CD8-positive, alpha-beta memory T cell (primary cell): ENCODE results near the gene PDGFRA. TPM values are rescaled to one million over a fixed set of nuclear protein-coding genes. Genes with fewer than 3 reads are reported as not detected.

Source experiments
- CTCF ChIA-PET: fragments of 350-600 bp; sonication (Branson Sonifier 250); formaldehyde crosslinking; loops from one replicate; lab custom pipeline; 2021; ENCODE audit warnings: antibody characterized with exemption; lab: Charles Lee
- POLR2A ChIA-PET: fragments of 350-600 bp; sonication (Branson Sonifier 250); formaldehyde crosslinking; loops from one replicate; lab custom pipeline; 2021; ENCODE audit warnings: antibody characterized with exemption; lab: Charles Lee
- DNase-seq, 5 donors: peaks; one replicate each; pipeline versions ENCODE4 v3.0.0 to v3.0.0-alpha.2; 2020 to 2022; ENCODE audit warnings: mixed read lengths in 1 of 5
- H3K27ac ChIP-seq: one replicate; pipeline ENCODE4 v1.7.0; 2013; ENCODE audit warnings: low read depth, mild to moderate bottlenecking, low read length, moderate library complexity
- H3K27me3 ChIP-seq: 2 replicates; pipeline ENCODE4 v1.7.0; 2013; ENCODE audit warnings: low read length, mild to moderate bottlenecking; ENCODE audit not compliant: insufficient read depth, poor library complexity, severe bottlenecking
- H3K36me3 ChIP-seq: 2 replicates; pipeline ENCODE4 v1.7.0; 2013; ENCODE audit warnings: mild to moderate bottlenecking, low read length, moderate library complexity; ENCODE audit not compliant: insufficient read depth
- H3K4me1 ChIP-seq: 2 replicates; pipeline ENCODE4 v1.7.0; 2013; ENCODE audit warnings: mild to moderate bottlenecking, low read length, moderate library complexity; ENCODE audit not compliant: insufficient read depth
- H3K4me3 ChIP-seq: 2 replicates; pipeline ENCODE4 v1.7.0; 2013; ENCODE audit warnings: mild to moderate bottlenecking, low read length
- H3K9me3 ChIP-seq: 2 replicates; pipeline ENCODE4 v1.7.0; 2013; ENCODE audit warnings: mild to moderate bottlenecking, low read length
- H3K27ac Mint-ChIP-seq, 8 donors: one replicate each; pipeline ENCODE4 v1.8.0; 2020 to 2021; ENCODE audit warnings: mixed read lengths in 8 of 8, mild to moderate bottlenecking in 6 of 8, inconsistent platforms in 3 of 8, moderate library complexity in 3 of 8
- H3K27me3 Mint-ChIP-seq, 2 donors: one replicate each; pipeline ENCODE4 v1.8.0; 2020 to 2021; ENCODE audit warnings: mixed read lengths in 2 of 2, mild to moderate bottlenecking in 1 of 2, moderate library complexity in 1 of 2
- H3K36me3 Mint-ChIP-seq, 3 donors: one replicate each; pipeline ENCODE4 v1.8.0; 2020 to 2021; ENCODE audit warnings: mixed read lengths in 3 of 3, inconsistent platforms in 1 of 3, mild to moderate bottlenecking in 1 of 3
- H3K4me1 Mint-ChIP-seq, 3 donors: one replicate each; pipeline ENCODE4 v1.8.0; 2020 to 2021; ENCODE audit warnings: mixed read lengths in 3 of 3, inconsistent platforms in 1 of 3, mild to moderate bottlenecking in 1 of 3
- H3K4me3 Mint-ChIP-seq, 7 donors: one replicate each; pipeline ENCODE4 v1.8.0; 2020 to 2021; ENCODE audit warnings: mixed read lengths in 7 of 7, mild to moderate bottlenecking in 6 of 7, moderate library complexity in 4 of 7, inconsistent platforms in 2 of 7
- H3K9me3 Mint-ChIP-seq, 5 donors: one replicate each; pipeline ENCODE4 v1.8.0; 2020 to 2022; ENCODE audit warnings: mixed read lengths in 5 of 5, mild to moderate bottlenecking in 3 of 5, moderate library complexity in 2 of 5, inconsistent platforms in 1 of 5
- polyA plus RNA-seq: library from polyadenylated mRNA; unstranded; fragments of 300-500 nt; fragmentation: Illumina TruSeq; gene quantifications from one replicate; pipeline ENCODE4 v1.2.3, GENCODE V29; 2021
- total RNA-seq, 2 experiments: library from RNA; stranded (reverse); gene quantifications; one replicate each; pipeline ENCODE4 v1.2.3, GENCODE V29; 2021

PDGFRA gene
- total and polyA plus RNA-seq, 3 experiments from 2014 or later = not detected

GRCh38 chr4:54254116-54254914 is 25.2 kb downstream of the PDGFRA start:
- peaks cover 5% of the 10 kb centered on the region for H3K9me3 ChIP-seq
- POLR2A ChIA-PET = no interaction called here
- Mint-ChIP-seq H3K4me1 (no peaks in the 10 kb centered on the region), H3K4me3 (no peak overlapping the region), H3K9me3 (peaks cover 0 to 3% (median 0%) of the 10 kb centered on the region in 5 donors), H3K36me3 (no peaks in the 10 kb centered on the region), H3K27ac (no peak overlapping the region), H3K27me3 (peaks cover 3 to 7% of the 10 kb centered on the region in 2 donors)
- H3K4me3 ChIP-seq = no peak overlapping the region
- no peak for DNase-seq
- no peaks in the 10 kb centered on the region for H3K36me3 ChIP-seq
- no peaks in the 10 kb centered on the region for H3K4me1 ChIP-seq
- no peaks in the 10 kb centered on the region for H3K27me3 ChIP-seq
- H3K27ac ChIP-seq = no peak overlapping the region
- CTCF ChIA-PET = interaction anchor here (1.3 kb wide), 1 partner anchor 21 kb away, joined by 4 read pairs; no protein-coding TSS in a partner anchor

GRCh38 chr4:54254915-54255246 is 25.8 kb downstream of the PDGFRA start:
- no peak for DNase-seq
- Histone ChIP-seq H3K36me3 (no peaks in the 10 kb centered on the region), H3K27ac (no peak overlapping the region), H3K27me3 (no peaks in the 10 kb centered on the region), H3K9me3 (peaks cover 5% of the 10 kb centered on the region), H3K4me1 (no peaks in the 10 kb centered on the region), H3K4me3 (no peak overlapping the region)
- CTCF ChIA-PET = no interaction called here
- Mint-ChIP-seq H3K27me3 (peaks cover 3 to 7% of the 10 kb centered on the region in 2 donors), H3K4me1 (no peaks in the 10 kb centered on the region), H3K36me3 (no peaks in the 10 kb centered on the region), H3K4me3 (no peak overlapping the region), H3K27ac (no peak overlapping the region), H3K9me3 (peaks cover 0 to 3% (median 0%) of the 10 kb centered on the region in 5 donors)
- POLR2A ChIA-PET = no interaction called here

GRCh38 chr4:54255881-54256280 is 26.8 kb downstream of the PDGFRA start:
- no peaks in the 10 kb centered on the region for H3K4me1 Mint-ChIP-seq
- DNase-seq = no peak
- H3K27ac Mint-ChIP-seq = no peak overlapping the region
- POLR2A ChIA-PET = no interaction called here
- no peaks in the 10 kb centered on the region for H3K27me3 ChIP-seq
- H3K27ac ChIP-seq = no peak overlapping the region
- H3K4me3 ChIP-seq = no peak overlapping the region
- H3K4me1 ChIP-seq = no peaks in the 10 kb centered on the region
- peaks cover 0 to 3% (median 0%) of the 10 kb centered on the region in 5 donors for H3K9me3 Mint-ChIP-seq
- H3K9me3 ChIP-seq = peaks cover 5% of the 10 kb centered on the region
- H3K36me3 Mint-ChIP-seq = no peaks in the 10 kb centered on the region
- no peaks in the 10 kb centered on the region for H3K36me3 ChIP-seq
- peaks cover 3 to 7% of the 10 kb centered on the region in 2 donors for H3K27me3 Mint-ChIP-seq
- CTCF ChIA-PET = no interaction called here
- H3K4me3 Mint-ChIP-seq = no peak overlapping the region

GRCh38 chr4:54256491-54257486 is 27.7 kb downstream of the PDGFRA start:
- H3K4me3 ChIP-seq = no peak overlapping the region
- Mint-ChIP-seq H3K27me3 (peaks cover 3 to 7% of the 10 kb centered on the region in 2 donors), H3K27ac (no peak overlapping the region), H3K4me3 (no peak overlapping the region), H3K36me3 (no peaks in the 10 kb centered on the region), H3K9me3 (no peaks in the 10 kb centered on the region), H3K4me1 (no peaks in the 10 kb centered on the region)
- DNase-seq = no peak
- CTCF ChIA-PET = no interaction called here
- H3K9me3 ChIP-seq = no peaks in the 10 kb centered on the region
- no peaks in the 10 kb centered on the region for H3K27me3 ChIP-seq
- no peak overlapping the region for H3K27ac ChIP-seq
- POLR2A ChIA-PET = no interaction called here
- no peaks in the 10 kb centered on the region for H3K4me1 ChIP-seq
- no peaks in the 10 kb centered on the region for H3K36me3 ChIP-seq

DNA sequence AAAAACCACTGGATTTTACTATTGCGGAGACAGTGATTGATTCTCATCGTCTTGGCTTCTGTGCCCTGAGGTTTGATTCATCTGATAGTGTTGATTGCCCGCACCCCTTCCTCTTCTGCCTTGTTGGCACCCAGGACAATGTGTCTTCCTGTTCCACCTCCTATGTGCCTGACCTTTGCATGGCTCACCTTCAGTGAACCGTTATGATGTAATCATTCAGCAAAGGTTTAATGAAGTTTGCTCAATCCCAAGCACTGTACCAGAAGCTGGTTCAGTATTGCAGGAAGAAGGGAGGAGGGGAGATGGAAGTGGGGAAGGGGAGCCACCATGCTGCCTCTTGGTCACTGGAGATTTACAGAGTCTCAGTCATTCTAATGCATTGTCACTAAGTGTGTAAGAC is 36.3 kb downstream of the PDGFRA start:
- no peak overlapping the region for H3K27ac ChIP-seq
- Mint-ChIP-seq H3K9me3 (peaks cover 0 to 2% (median 0%) of the 10 kb centered on the region in 5 donors), H3K4me3 (no peak overlapping the region), H3K27me3 (peaks cover 4 to 5% of the 10 kb centered on the region in 2 donors), H3K27ac (no peak overlapping the region), H3K4me1 (no peaks in the 10 kb centered on the region), H3K36me3 (no peaks in the 10 kb centered on the region)
- H3K4me3 ChIP-seq = no peak overlapping the region
- no peaks in the 10 kb centered on the region for H3K36me3 ChIP-seq
- H3K9me3 ChIP-seq = no peaks in the 10 kb centered on the region
- ChIA-PET POLR2A (no interaction called here), CTCF (no interaction called here)
- no peaks in the 10 kb centered on the region for H3K27me3 ChIP-seq
- DNase-seq = no peak
- no peaks in the 10 kb centered on the region for H3K4me1 ChIP-seq

DNA sequence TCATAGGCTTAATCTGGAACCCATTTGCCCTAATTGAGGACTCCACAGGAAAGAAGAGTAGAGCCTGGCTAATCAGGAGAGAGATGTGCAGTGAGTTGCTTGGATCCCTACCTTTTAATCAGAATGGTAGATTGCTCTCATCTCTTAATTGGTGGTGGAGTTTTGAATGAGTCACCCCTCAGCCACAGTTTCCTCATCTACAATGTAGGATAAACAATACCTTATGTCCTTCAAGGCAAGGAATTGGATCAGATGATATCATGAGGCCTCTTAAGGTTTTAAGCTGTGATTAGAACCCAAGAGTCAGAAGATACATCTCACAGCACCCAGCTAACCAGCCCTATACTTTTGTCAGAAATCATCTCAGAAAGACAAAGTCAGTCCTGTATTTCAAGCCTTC is 39.1 kb downstream of the PDGFRA start:
- H3K9me3 Mint-ChIP-seq = peaks cover 0 to 2% (median 0%) of the 10 kb centered on the region in 5 donors
- no peak overlapping the region for H3K4me3 Mint-ChIP-seq
- no peaks in the 10 kb centered on the region for H3K36me3 Mint-ChIP-seq
- no peaks in the 10 kb centered on the region for H3K4me1 Mint-ChIP-seq
- POLR2A ChIA-PET = no interaction called here
- peaks cover 6 to 9% of the 10 kb centered on the region in 2 donors for H3K27me3 Mint-ChIP-seq
- CTCF ChIA-PET = no interaction called here
- no peaks in the 10 kb centered on the region for H3K36me3 ChIP-seq
- no peak overlapping the region for H3K27ac ChIP-seq
- no peaks in the 10 kb centered on the region for H3K4me1 ChIP-seq
- no peaks in the 10 kb centered on the region for H3K27me3 ChIP-seq
- DNase-seq = no peak
- no peak overlapping the region for H3K4me3 ChIP-seq
- H3K9me3 ChIP-seq = no peaks in the 10 kb centered on the region
- H3K27ac Mint-ChIP-seq = no peak overlapping the region

DNA sequence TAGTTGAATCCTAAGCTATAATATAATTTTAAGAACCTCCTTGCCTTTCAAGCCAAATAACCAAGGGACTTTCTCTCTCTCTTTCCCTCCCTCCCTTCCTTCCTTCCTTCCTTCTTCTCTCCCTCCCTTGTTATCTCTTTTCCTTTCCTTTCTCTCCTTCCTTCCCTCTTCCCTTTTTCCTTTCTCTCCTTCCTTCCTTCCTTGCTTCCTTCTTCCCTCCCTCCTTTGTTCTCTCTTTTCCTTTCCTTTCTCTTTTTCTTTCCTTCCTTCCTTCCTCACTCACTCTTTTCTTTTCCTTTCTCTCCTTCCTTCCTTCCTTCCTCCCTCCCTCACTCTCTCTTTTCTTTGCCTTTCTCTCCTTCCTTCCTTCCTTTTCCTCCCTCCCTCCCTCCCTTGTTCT is 42.4 kb downstream of the PDGFRA start:
- Mint-ChIP-seq H3K4me3 (no peak overlapping the region), H3K27ac (no peak overlapping the region), H3K27me3 (peaks cover 10 to 27% of the 10 kb centered on the region in 2 donors), H3K9me3 (no peaks in the 10 kb centered on the region), H3K4me1 (no peaks in the 10 kb centered on the region), H3K36me3 (no peaks in the 10 kb centered on the region)
- POLR2A ChIA-PET = no interaction called here
- CTCF ChIA-PET = interaction anchor here (1.2 kb wide), 1 partner anchor 38 kb away, joined by 3 read pairs; no protein-coding TSS in a partner anchor
- Histone ChIP-seq H3K36me3 (no peaks in the 10 kb centered on the region), H3K27ac (no peak overlapping the region), H3K4me1 (no peaks in the 10 kb centered on the region), H3K9me3 (no peaks in the 10 kb centered on the region), H3K27me3 (no peaks in the 10 kb centered on the region), H3K4me3 (no peak overlapping the region)
- DNase-seq = no peak

DNA sequence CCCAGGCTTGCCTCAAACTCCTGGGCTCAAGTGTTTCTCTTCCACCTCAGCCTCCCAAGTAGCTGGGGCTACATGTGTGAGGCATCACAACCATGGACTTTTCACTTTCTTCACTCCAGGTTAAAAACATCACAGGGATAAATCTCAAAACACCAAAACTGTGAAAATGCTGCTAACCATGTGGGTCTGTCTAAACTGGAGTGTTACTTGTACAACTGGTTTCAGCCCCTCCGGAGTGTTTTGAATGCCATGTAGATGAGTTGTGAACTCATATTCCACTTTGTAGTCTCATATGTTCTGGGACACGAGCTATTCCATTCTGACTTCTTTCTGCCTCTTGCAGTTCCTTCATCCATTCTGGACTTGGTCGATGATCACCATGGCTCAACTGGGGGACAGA is 43.0 kb downstream of the PDGFRA start:
- Mint-ChIP-seq H3K36me3 (no peaks in the 10 kb centered on the region), H3K4me1 (no peaks in the 10 kb centered on the region), H3K9me3 (no peaks in the 10 kb centered on the region), H3K27ac (no peak overlapping the region), H3K27me3 (peaks cover 10 to 31% of the 10 kb centered on the region in 2 donors), H3K4me3 (no peak overlapping the region)
- Histone ChIP-seq H3K27me3 (no peaks in the 10 kb centered on the region), H3K4me1 (no peaks in the 10 kb centered on the region), H3K9me3 (no peaks in the 10 kb centered on the region), H3K36me3 (no peaks in the 10 kb centered on the region), H3K27ac (no peak overlapping the region), H3K4me3 (no peak overlapping the region)
- DNase-seq = no peak
- ChIA-PET POLR2A (no interaction called here), CTCF (no interaction called here)
